ENCODE data around the gene CD276.
"Not testable (repeated sequence)": the region's sequence is repeated elsewhere in the genome, so short reads cannot be mapped to it uniquely, and the experiment has no call there.

The CD276 gene

GRCh38 chr15:73683777-73684580, at the start of gene CD276:
TSS of gene CD276 (plus strand) at chr15:73684383. CDS start at chr15:73699640, 15,257 bp downstream.
- DNase-seq, result peak; percentile 79

GRCh38 chr15:73637527-73637926, 46.7 kb upstream of the CD276 start:
- DNase-seq, result no peak

GRCh38 chr15:73639464-73639863, 44.7 kb upstream of the CD276 start:
- DNase-seq, result not testable (repeated sequence)

- DNase-seq, result no peak
Measured at GRCh38 chr15:73647259-73648013, 36.7 kb upstream of the CD276 start.

GRCh38 chr15:73648014-73648295, 36.2 kb upstream of the CD276 start:
- no peak for DNase-seq

GRCh38 chr15:73650416-73651126, 33.6 kb upstream of the CD276 start:
- DNase-seq, result peak; percentile 40

- DNase-seq, result no peak
Measured at GRCh38 chr15:73654659-73655058, 29.5 kb upstream of the CD276 start.

- no peak for DNase-seq
Measured at GRCh38 chr15:73655724-73656123, 28.5 kb upstream of the CD276 start.

- no peak for DNase-seq
Measured at GRCh38 chr15:73658645-73659044, 25.5 kb upstream of the CD276 start.

- no peak for DNase-seq
Measured at GRCh38 chr15:73660455-73660854, 23.7 kb upstream of the CD276 start.

GRCh38 chr15:73674587-73674986, 9.6 kb upstream of the CD276 start:
- no peak for DNase-seq

- peak; percentile 81 for DNase-seq
Measured at GRCh38 chr15:73677146-73677607, 7.0 kb upstream of the CD276 start.

GRCh38 chr15:73677733-73678132, 6.5 kb upstream of the CD276 start:
- no peak for DNase-seq

GRCh38 chr15:73678498-73678897, 5.7 kb upstream of the CD276 start:
- DNase-seq, result peak; percentile 36

- DNase-seq, result no peak
Measured at GRCh38 chr15:73679180-73679579, 5.0 kb upstream of the CD276 start.

GRCh38 chr15:73679964-73680363, 4.2 kb upstream of the CD276 start:
- no peak for DNase-seq

- DNase-seq, result no peak
Measured at GRCh38 chr15:73680549-73680948, 3.6 kb upstream of the CD276 start.

GRCh38 chr15:73681063-73681462, 3.1 kb upstream of the CD276 start:
- DNase-seq, result no peak

GRCh38 chr15:73681856-73682599, 2.2 kb upstream of the CD276 start:
- no peak for DNase-seq

GRCh38 chr15:73682600-73683090, 1.5 kb upstream of the CD276 start:
- DNase-seq, result no peak

GRCh38 chr15:73683257-73683776, 866 bp upstream of the CD276 start:
- DNase-seq, result no peak
